ENCODE measurements around the gene GSK3B.

GSK3B gene

GRCh38 chr3:119794401-119794800 is 299.8 kb downstream of the GSK3B start:
- TF ChIP-seq BACH2 (CRISPR knock-in tag; IDR thresholded peaks at IDR 0.05; ENCODE audit: borderline replicate concordance), result no peak
- no peak for TF ChIP-seq GLIS3 (CRISPR knock-in tag; IDR thresholded peaks at IDR 0.05)
- TF ChIP-seq RARB (CRISPR knock-in tag; IDR thresholded peaks at IDR 0.05), result no peak
- TF ChIP-seq ZNF8 (CRISPR knock-in tag; IDR thresholded peaks at IDR 0.05), result no peak
- no peak for TF ChIP-seq ZFP3 (CRISPR knock-in tag; IDR thresholded peaks at IDR 0.05)
- TF ChIP-seq POU6F1 (CRISPR knock-in tag; IDR thresholded peaks at IDR 0.05; ENCODE audit: borderline replicate concordance, low read depth), result no peak
- no peak for TF ChIP-seq TSHZ2 (CRISPR knock-in tag; IDR thresholded peaks at IDR 0.05)
- TF ChIP-seq CSDC2 (CRISPR knock-in tag; IDR thresholded peaks at IDR 0.05), result no peak
- no peak for TF ChIP-seq ZNF70 (CRISPR knock-in tag; IDR thresholded peaks at IDR 0.05)
- TF ChIP-seq ISL1 (CRISPR knock-in tag; IDR thresholded peaks at IDR 0.05), result no peak
- TF ChIP-seq CSRNP3 (CRISPR knock-in tag; IDR thresholded peaks at IDR 0.05), result no peak
- no peak for TF ChIP-seq OSR1 (CRISPR knock-in tag; IDR thresholded peaks at IDR 0.05)
- no peak for TF ChIP-seq ZC3H10 (CRISPR knock-in tag; IDR thresholded peaks at IDR 0.05)
- no peak for ATAC-seq

GRCh38 chr3:119792270-119792669 is 302.0 kb downstream of the GSK3B start:
- no peak for ATAC-seq
- no peak for TF ChIP-seq ZFP30 (CRISPR knock-in tag; IDR thresholded peaks at IDR 0.05)
- no peak for TF ChIP-seq TSHZ2 (CRISPR knock-in tag; IDR thresholded peaks at IDR 0.05)
- TF ChIP-seq CREB5 (CRISPR knock-in tag; IDR thresholded peaks at IDR 0.05; ENCODE audit: low read depth), result no peak
- no peak for TF ChIP-seq SNAI2 (CRISPR knock-in tag; IDR thresholded peaks at IDR 0.05)
- TF ChIP-seq PPARA (CRISPR knock-in tag; IDR thresholded peaks at IDR 0.05; ENCODE audit: borderline replicate concordance), result no peak
- TF ChIP-seq ISL1 (CRISPR knock-in tag; IDR thresholded peaks at IDR 0.05), result no peak
- TF ChIP-seq CSDC2 (CRISPR knock-in tag; IDR thresholded peaks at IDR 0.05), result no peak
- TF ChIP-seq BACH2 (CRISPR knock-in tag; IDR thresholded peaks at IDR 0.05; ENCODE audit: borderline replicate concordance), result no peak

- no peak for ATAC-seq
- TF ChIP-seq ZNF565 (CRISPR knock-in tag; conservative IDR thresholded peaks at IDR 0.05; ENCODE audit: low read depth), result no peak
- no peak for TF ChIP-seq PPARA (CRISPR knock-in tag; IDR thresholded peaks at IDR 0.05; ENCODE audit: borderline replicate concordance)
- TF ChIP-seq CSDC2 (CRISPR knock-in tag; IDR thresholded peaks at IDR 0.05), result no peak
- no peak for TF ChIP-seq ZNF70 (CRISPR knock-in tag; IDR thresholded peaks at IDR 0.05)
- TF ChIP-seq ZNF8 (CRISPR knock-in tag; IDR thresholded peaks at IDR 0.05), result no peak
- no peak for TF ChIP-seq CSRNP3 (CRISPR knock-in tag; IDR thresholded peaks at IDR 0.05)
- TF ChIP-seq ZFP3 (CRISPR knock-in tag; IDR thresholded peaks at IDR 0.05), result no peak
- TF ChIP-seq OSR1 (CRISPR knock-in tag; IDR thresholded peaks at IDR 0.05), result no peak
- TF ChIP-seq TCF4 (CRISPR knock-in tag; IDR thresholded peaks at IDR 0.05; ENCODE audit: borderline replicate concordance), result no peak
Measured at GRCh38 chr3:119790369-119790768, 303.9 kb downstream of the GSK3B start.
